ENCODE measurements around the gene FHIT.

DNA sequence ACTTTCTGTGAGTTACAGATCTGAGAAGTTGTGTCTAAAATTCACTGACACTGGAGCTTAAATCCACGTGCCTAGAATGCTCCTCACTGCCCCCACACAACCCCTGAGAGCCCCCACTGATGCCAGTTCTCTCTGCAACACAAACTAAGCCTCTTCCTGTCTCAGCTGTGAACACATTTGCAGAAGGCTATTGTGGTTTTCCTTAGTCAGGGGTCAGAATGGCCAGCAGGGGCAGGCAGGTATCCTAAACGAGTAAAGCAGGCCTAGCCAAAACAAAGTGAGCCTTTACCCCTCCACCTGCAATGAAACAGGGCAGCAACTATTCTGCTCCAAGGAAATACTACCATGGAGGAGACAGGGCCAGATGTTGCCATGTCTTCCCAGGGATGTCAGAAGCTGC is 78.6 kb downstream of the FHIT start:
- TF ChIP-seq POLR2AphosphoS5 (IDR thresholded peaks at IDR 0.05; ENCODE audit: low read depth, low read length) (no peak), TAF1 (IDR thresholded peaks at IDR 0.05; ENCODE audit: borderline replicate concordance, low read depth, low read length) (no peak), YY1 (IDR thresholded peaks at IDR 0.05; ENCODE audit: low read depth) (no peak), JUND (IDR thresholded peaks at IDR 0.05) (no peak), RFX5 (IDR thresholded peaks at IDR 0.05; ENCODE audit: low read length) (no peak), FOXM1 (IDR thresholded peaks at IDR 0.05; ENCODE audit: low read depth) (no peak), RAD21 (IDR thresholded peaks at IDR 0.05; ENCODE audit: low read length) (no peak)
- TF ChIP-seq, protein P1, sequence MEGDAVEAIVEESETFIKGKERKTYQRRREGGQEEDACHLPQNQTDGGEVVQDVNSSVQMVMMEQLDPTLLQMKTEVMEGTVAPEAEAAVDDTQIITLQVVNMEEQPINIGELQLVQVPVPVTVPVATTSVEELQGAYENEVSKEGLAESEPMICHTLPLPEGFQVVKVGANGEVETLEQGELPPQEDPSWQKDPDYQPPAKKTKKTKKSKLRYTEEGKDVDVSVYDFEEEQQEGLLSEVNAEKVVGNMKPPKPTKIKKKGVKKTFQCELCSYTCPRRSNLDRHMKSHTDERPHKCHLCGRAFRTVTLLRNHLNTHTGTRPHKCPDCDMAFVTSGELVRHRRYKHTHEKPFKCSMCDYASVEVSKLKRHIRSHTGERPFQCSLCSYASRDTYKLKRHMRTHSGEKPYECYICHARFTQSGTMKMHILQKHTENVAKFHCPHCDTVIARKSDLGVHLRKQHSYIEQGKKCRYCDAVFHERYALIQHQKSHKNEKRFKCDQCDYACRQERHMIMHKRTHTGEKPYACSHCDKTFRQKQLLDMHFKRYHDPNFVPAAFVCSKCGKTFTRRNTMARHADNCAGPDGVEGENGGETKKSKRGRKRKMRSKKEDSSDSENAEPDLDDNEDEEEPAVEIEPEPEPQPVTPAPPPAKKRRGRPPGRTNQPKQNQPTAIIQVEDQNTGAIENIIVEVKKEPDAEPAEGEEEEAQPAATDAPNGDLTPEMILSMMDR (IDR thresholded peaks at IDR 0.05) = no peak
